Esophagus squamous epithelium (tissue), 5 donors: ENCODE measurements around the gene POLA1. TPM values are rescaled to one million over a fixed set of nuclear protein-coding genes. Genes with fewer than 3 reads are reported as not detected.
A peak's percentile ranks its signal among the peaks of the same experiment; 100 is the strongest.

ENCODE experiments used
- DNase-seq: peaks from one replicate; lab custom pipeline; 2025; lab: John Stamatoyannopoulos, UW
- H3K27ac ChIP-seq, 4 donors: fragments of 200-600 bp; sonication (generic); one replicate each; pipeline ENCODE4 v1.5.1; 2016 to 2019; ENCODE audit warnings: mild to moderate bottlenecking in 1 of 4
- H3K27me3 ChIP-seq, 4 donors: fragments of 200-600 bp; sonication (generic); 1 replicate in 3 of 4; 2 replicates in 1 of 4; pipeline versions ENCODE4 v1.5.1 to v1.6.0; 2017 to 2021; ENCODE audit warnings: antibody characterized with exemption in 1 of 4
- H3K36me3 ChIP-seq, 3 donors: fragments of 200-600 bp; sonication (generic); one replicate each; pipeline ENCODE4 v1.5.1; 2016 to 2019
- H3K4me1 ChIP-seq, 3 donors: fragments of 200-600 bp; sonication (generic); one replicate each; pipeline ENCODE4 v1.5.1; 2017 to 2019
- H3K4me3 ChIP-seq, 4 donors: fragments of 200-600 bp; sonication (generic); 1 replicate in 3 of 4; 2 replicates in 1 of 4; pipeline ENCODE4 v1.5.1; 2016 to 2019; ENCODE audit warnings: mild to moderate bottlenecking in 2 of 4, moderate library complexity in 1 of 4
- H3K9me3 ChIP-seq, 3 donors: fragments of 200-600 bp; sonication (generic); one replicate each; pipeline ENCODE4 v1.5.1; 2016 to 2019
- POLR2A ChIP-seq, 4 donors: fragments of 450-650 bp; IDR thresholded peaks; one replicate each; pipeline ENCODE4 v1.6.1; 2017; ENCODE audit warnings: antibody characterized with exemption in 4 of 4, mild to moderate bottlenecking in 4 of 4, moderate library complexity in 3 of 4
- WGBS, 2 donors: methylation state at CpG; one replicate each; pipeline ENCODE4 v1.1.5; 2018; 5-methylcytosine and 5-hydroxymethylcytosine counted together
- intact Hi-C: fragments of 100-400 bp; cut with DNase I; formaldehyde crosslinking; loops from one replicate; pipeline ENCODE4 v1.15.0; 2022
- total RNA-seq, 4 donors: library from RNA; depleted of rRNA; stranded (reverse); fragments of >200 nt; gene quantifications; one replicate each; pipeline ENCODE4 v1.1.0, GENCODE V29; 2016
- TF ChIP-seq, protein P1 (sequence below), 6 experiments: fragments of 450-650 bp in 4 of 6; fragments of 200-600 bp in 2 of 6; sonication (generic) in 2 of 6; IDR thresholded peaks; one replicate each; pipeline ENCODE4 v1.5.1; 2016 to 2019; ENCODE audit warnings: antibody characterized with exemption in 6 of 6, mild to moderate bottlenecking in 4 of 6, moderate library complexity in 4 of 6
- donor health status: DM: yes; HTN: yes; CAD: no.

POLA1 gene
- total RNA-seq, 4 donors from 2014 or later: 5.3 to 14.7 (median 13.1) TPM

DNA sequence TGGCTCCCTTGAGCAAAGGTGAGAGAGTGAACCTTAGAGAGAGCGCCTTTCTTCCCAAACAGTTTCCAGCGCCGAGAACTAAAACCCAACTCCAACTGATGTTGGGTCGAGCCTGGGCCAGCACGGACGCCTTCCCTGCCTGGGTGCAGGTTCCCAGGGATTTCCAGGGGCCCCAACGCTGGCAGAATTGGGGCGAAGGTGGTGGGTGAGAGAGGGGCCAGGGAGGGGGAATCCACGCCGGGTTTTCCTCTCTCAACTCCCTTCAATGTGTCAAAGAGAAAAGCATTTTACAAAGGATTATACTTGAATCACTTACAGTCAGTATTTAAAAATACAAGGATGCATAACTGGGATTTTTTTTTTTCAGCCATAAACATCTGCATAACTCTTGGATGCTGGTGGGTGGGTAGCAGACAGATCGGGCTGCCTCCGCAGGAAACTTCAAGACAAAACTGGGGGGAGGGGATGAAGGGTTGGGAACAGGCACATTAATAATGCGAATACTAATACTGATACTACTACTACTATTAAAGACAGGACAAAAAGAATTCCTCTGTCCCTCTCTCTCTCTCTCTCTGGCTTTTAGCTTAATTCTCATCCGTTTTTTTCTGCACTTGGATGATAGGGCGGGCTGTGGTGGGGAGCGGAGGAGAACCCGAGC is 323.4 kb downstream of the POLA1 start:
- H3K4me1 ChIP-seq: peaks cover 14 to 44% (median 19%) of the 10 kb centered on the region in 3 donors
- TF ChIP-seq, protein P1, sequence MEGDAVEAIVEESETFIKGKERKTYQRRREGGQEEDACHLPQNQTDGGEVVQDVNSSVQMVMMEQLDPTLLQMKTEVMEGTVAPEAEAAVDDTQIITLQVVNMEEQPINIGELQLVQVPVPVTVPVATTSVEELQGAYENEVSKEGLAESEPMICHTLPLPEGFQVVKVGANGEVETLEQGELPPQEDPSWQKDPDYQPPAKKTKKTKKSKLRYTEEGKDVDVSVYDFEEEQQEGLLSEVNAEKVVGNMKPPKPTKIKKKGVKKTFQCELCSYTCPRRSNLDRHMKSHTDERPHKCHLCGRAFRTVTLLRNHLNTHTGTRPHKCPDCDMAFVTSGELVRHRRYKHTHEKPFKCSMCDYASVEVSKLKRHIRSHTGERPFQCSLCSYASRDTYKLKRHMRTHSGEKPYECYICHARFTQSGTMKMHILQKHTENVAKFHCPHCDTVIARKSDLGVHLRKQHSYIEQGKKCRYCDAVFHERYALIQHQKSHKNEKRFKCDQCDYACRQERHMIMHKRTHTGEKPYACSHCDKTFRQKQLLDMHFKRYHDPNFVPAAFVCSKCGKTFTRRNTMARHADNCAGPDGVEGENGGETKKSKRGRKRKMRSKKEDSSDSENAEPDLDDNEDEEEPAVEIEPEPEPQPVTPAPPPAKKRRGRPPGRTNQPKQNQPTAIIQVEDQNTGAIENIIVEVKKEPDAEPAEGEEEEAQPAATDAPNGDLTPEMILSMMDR (IDR thresholded peaks at IDR 0.05): no peak
- no peak overlapping the region for H3K27ac ChIP-seq
- DNase-seq: no peak
- H3K36me3 ChIP-seq: no peaks in the 10 kb centered on the region
- 21 to 44% methylated on average over 11 to 15 of the region's 17 CpGs for WGBS, 2 donors
- peaks cover 0 to 4% (median 0%) of the 10 kb centered on the region in 3 donors for H3K9me3 ChIP-seq
- H3K27me3 ChIP-seq: peaks cover 0 to 99% (median 51%) of the 10 kb centered on the region in 4 donors
- H3K4me3 ChIP-seq: no peak overlapping the region
- intact Hi-C loops: no loop called here

DNA sequence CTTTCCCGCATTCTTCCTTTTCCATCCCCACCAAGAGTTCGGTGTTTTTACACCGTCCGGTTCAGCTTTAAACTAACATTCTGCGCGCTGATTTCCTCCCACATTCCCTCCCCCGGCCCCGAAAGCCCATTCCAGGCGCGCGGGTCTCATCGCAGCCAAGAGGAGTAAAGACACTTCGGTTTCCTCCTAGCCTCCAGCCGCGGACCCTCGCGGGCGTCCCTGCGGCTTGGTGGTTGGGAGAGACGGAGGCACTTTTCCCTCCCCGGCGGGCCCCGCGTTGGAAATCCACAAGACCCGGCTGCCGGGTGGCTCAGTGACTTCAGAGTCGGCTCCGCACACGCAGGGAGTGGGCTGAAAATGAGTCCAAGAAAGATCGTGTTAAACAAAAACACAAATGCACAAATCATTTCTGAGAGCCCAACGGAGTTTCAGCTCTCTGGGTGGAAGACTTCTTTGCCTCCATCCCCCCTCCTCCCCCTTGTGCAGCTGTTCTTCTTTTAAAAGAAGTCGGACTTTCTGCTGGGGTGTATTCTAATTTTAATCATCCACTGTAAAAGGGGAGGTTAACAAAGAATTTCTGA is 324.0 kb downstream of the POLA1 start:
- Histone ChIP-seq H3K27me3 (peaks cover 0 to 99% (median 54%) of the 10 kb centered on the region in 4 donors), H3K9me3 (peaks cover 0 to 4% (median 0%) of the 10 kb centered on the region in 3 donors), H3K4me3 (peak overlapping the region in 1 of 4 donors; percentile 23), H3K27ac (no peak overlapping the region), H3K36me3 (no peaks in the 10 kb centered on the region), H3K4me1 (peaks cover 14 to 41% (median 16%) of the 10 kb centered on the region in 3 donors)
- no peak for DNase-seq
- 10 to 27% methylated on average over 14 to 16 of the region's 32 CpGs for WGBS, 2 donors
- TF ChIP-seq, protein P1 (IDR thresholded peaks at IDR 0.05): no peak
- intact Hi-C loops: no loop called here

DNA sequence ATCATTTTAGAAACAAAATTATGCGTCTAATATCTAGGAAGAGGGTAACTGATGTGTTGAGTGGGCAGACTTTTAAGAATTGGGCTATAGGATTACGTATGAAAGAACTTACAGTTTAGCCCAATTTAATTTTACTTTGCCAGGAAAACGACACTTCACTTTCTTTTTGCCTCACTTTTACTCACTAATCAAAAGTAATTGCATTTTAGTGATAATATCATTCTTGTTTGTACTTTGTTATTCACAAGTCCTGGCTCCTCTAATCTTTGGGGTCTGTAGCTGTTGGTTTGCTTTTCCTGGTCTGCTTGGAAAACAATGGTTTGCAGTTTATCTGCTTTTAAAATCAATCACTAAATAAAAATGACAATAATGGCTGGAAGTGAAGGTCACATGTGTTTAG is 325.0 kb downstream of the POLA1 start:
- 22 to 29% methylated on average over 3 of the region's 3 CpGs for WGBS, 2 donors
- TF ChIP-seq POLR2A (IDR thresholded peaks at IDR 0.05): no peak
- TF ChIP-seq, protein P1 (IDR thresholded peaks at IDR 0.05): no peak
- no peak for DNase-seq
- Histone ChIP-seq H3K27me3 (peaks cover 0 to 100% (median 56%) of the 10 kb centered on the region in 4 donors), H3K36me3 (no peaks in the 10 kb centered on the region), H3K4me3 (no peak overlapping the region), H3K9me3 (peaks cover 0 to 4% (median 0%) of the 10 kb centered on the region in 3 donors), H3K27ac (no peak overlapping the region), H3K4me1 (peaks cover 8 to 41% (median 14%) of the 10 kb centered on the region in 3 donors)
- intact Hi-C loops: no loop called here

DNA sequence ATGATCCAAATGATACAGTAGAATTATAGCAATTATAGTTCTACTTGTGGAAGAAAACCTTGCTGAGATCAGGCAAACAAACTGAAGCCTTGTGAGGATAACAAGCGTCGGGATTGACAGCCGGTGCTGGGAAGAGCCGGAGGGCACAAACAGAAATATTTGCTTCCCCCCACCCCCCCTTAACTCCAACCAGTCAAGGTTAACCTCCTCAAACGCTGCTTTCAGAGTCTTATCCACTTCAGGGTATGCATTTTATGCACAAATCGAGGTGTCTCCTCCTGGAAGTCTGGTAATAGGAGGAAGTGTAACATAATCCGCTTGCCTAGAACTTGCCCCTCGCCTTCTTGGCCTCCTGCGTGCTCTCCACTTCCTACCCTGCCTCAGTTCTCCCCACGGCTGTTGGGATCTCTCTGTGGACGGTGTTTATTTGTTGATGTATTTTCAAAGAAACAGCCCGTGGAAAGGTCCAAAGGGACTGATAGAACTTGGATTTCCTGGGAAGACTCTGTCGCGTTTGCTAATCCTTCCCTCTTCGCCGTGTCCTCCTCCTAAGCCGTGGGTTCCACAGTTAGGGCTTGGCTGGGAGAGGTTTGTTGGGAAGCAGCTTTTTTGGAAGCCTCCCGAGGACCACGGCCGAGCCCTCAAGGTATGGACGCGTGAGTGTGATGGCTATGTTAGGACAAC is 326.1 kb downstream of the POLA1 start:
- no peak overlapping the region for H3K4me3 ChIP-seq
- H3K9me3 ChIP-seq: peaks cover 0 to 4% (median 0%) of the 10 kb centered on the region in 3 donors
- no peaks in the 10 kb centered on the region for H3K36me3 ChIP-seq
- no peak overlapping the region for H3K27ac ChIP-seq
- no peak for DNase-seq
- WGBS, 2 donors: 9 to 29% methylated on average over 10 to 20 of the region's 22 CpGs
- intact Hi-C loops: no loop called here
- peaks cover 8 to 41% (median 14%) of the 10 kb centered on the region in 3 donors for H3K4me1 ChIP-seq
- TF ChIP-seq POLR2A (IDR thresholded peaks at IDR 0.05): no peak
- TF ChIP-seq, protein P1 (IDR thresholded peaks at IDR 0.05): no peak
- H3K27me3 ChIP-seq: peaks cover 0 to 100% (median 50%) of the 10 kb centered on the region in 4 donors
